Neuron (in vitro differentiated cells): Measurements from ENCODE around the gene IQUB.
"Not testable (repeated sequence)": the region's sequence is repeated elsewhere in the genome, so short reads cannot be mapped to it uniquely, and the experiment has no call there.

ENCODE experiments used
- H2AFZ ChIP-seq: one replicate; pipeline ENCODE4 v1.6.1; 2013; ENCODE audit warnings: low read depth, mild to moderate bottlenecking, inconsistent platforms, low read length, moderate library complexity
- H3K27me3 ChIP-seq: one replicate; pipeline ENCODE4 v1.6.1; 2013; ENCODE audit warnings: low read length; ENCODE audit not compliant: insufficient read depth
- H3K36me3 ChIP-seq: one replicate; pipeline ENCODE4 v1.6.1; 2013; ENCODE audit warnings: low read length; ENCODE audit not compliant: insufficient read depth
- H3K4me1 ChIP-seq: one replicate; pipeline ENCODE4 v1.6.1; 2013; ENCODE audit warnings: low read length; ENCODE audit not compliant: insufficient read depth
- H3K4me3 ChIP-seq: 2 replicates; pipeline ENCODE4 v1.5.1; 2013; ENCODE audit warnings: mild to moderate bottlenecking, low read length, moderate library complexity
- H3K9me3 ChIP-seq: one replicate; pipeline ENCODE4 v1.6.1; 2013; ENCODE audit warnings: low read length

IQUB gene

DNA sequence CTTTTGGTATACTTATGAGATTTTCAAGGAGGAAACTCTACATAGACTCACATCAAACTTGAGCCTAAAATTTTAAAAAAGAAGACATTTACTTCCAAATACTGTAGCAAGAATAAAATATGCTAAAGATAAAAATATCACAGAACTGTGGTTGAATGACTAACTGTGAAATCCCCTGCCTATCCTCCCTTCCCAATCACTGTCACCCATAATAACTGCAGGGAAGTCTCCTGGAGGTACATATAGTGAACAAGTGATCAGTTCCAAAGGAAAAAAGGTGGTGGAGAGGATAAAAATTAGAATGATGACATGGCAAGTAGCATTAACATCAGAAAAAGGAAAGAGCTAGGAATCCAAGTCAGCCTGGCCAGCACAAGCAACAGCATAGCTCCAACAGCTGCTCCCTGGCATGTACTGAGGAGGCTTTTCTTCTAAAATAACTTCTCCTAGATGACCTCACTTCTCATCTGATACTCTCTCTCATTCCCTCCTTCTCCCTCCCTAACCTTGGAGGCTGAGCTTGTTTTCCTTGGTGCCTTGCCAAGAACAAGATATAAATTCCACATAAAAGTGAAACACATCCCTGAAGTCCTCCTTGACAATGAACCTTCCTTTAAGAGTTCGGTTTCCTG, 124.0 kb downstream of the IQUB start:
- H2AFZ ChIP-seq = no peak overlapping the region
- no peaks in the 10 kb centered on the region for H3K27me3 ChIP-seq
- no peaks in the 10 kb centered on the region for H3K36me3 ChIP-seq
- H3K4me3 ChIP-seq = no peak overlapping the region
- H3K9me3 ChIP-seq = no peaks in the 10 kb centered on the region
- H3K4me1 ChIP-seq = no peaks in the 10 kb centered on the region

DNA sequence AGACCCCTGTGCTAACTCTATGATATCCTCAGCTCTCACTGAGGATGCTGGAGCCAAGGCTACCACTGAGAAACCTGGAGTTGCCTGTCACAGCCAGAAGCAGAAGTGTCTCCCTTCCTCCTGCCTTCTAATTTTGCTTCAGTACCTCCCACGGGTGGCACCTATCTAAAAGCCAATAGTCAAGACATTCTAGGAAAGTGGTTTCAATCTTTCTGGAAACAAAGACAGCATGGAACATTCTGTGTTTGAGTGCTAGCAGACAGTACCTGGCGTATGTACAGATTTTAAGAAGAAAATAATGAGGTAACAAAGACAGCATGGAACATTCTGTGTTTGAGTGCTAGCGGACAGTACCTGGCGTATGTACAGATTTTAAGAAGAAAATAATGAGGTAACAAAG, 126.4 kb downstream of the IQUB start:
- not testable (repeated sequence) for H2AFZ ChIP-seq, H3K4me1 ChIP-seq, H3K4me3 ChIP-seq, H3K9me3 ChIP-seq, H3K36me3 ChIP-seq, H3K27me3 ChIP-seq
